Melanocyte of skin (primary cell): Measurements from ENCODE around the gene ANKRD18A. TPM values are rescaled to one million over a fixed set of nuclear protein-coding genes. Genes with fewer than 3 reads are reported as not detected.

Experiments used
- small RNA-seq, 2 donors: library from RNA; depleted of rRNA; stranded (forward); fragments of <200 nt; gene quantifications; one replicate each; pipeline ENCODE3, GENCODE V24; 2012
- total RNA-seq, 2 donors: library from RNA; depleted of rRNA; stranded (reverse); fragments of >200 nt; gene quantifications; 2 replicates each; pipeline ENCODE4 v1.2.3, GENCODE V29; 2012

The ANKRD18A gene
- under 1 TPM in 1 of 2 donors, not detected in 1; under 0.01 TPM for total RNA-seq

DNA sequence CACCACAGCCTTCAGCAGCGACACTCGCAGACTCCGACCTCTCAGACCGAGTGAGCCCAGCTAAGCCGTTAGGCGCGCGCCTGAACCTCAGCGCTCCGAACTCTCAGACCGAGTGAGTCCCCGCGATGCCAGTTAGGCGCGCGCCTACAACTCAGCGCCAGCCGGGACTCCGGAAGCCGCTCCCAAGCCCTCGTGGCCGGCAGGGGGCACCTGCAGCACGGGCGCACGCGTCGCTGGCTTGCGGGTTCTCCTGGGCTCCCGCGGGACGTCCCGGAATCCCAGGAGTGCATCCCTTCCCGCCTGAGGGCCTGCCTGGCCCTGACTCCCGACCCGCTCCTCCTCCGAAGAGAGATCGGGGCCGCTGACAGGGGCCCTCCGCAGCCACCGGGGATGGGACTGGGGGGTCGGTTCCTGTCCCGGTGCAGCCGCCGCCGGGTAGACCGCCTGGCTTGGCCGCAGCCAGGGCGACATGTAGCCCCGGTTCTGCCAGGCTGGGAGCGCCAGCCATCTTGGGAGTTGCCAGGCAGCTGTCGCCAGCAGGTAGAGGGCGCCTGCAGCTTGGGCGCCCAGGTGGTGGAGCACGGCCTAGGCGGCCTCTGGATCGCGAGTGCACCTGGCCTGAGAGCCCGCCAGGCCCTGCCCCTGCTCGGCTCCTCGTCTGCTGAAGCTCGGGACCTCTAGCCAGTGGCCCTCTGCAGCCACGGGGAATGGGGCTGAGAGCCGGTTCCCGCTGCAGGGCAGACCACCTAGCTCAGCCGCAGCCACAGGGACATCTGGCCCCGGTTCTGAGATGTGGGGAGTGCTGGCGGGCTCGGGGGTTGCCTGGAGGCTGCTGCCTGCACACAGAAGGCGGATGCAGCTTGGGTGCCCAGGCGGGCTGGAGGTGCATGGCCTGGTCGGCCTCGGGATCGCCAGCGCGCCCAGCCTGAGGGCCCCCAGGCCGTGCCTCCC, at the start of gene ANKRD18A:
Gene ANKRD18A (minus strand): TSS at position 114 of the 951 bp plus-strand sequence. CDS start 311 bp downstream, outside the sequence.

Small RNAs within 50 kb of the gene (small RNA-seq; reads per million reads assigned to genes)
- gene AL390726.1, result 0 reads per million in 2 donors
- gene AL390726.2, result 0 reads per million in 2 donors
- 0 reads per million in 2 donors for gene AL390726.3
- 0 reads per million in 2 donors for gene AL390726.4
- gene AL390726.5, result 0 reads per million in 2 donors

Other genes with a start within 250 kb of the ANKRD18A start
- gene ALDH1B1, start 227.9 kb downstream of the ANKRD18A start, total RNA-seq, result 10 to 100 TPM; 14.8 to 31.6 TPM
- not detected for gene IGFBPL1, start 196.1 kb downstream of the ANKRD18A start, total RNA-seq
- gene FAM240B, start 99.5 kb upstream of the ANKRD18A start, total RNA-seq, result not detected